B cell (primary cell): ENCODE data around the gene FAM200B. TPM values are rescaled to one million over a fixed set of nuclear protein-coding genes. Genes with fewer than 3 reads are reported as not detected.

Experiments used
- ATAC-seq: fragments of 200-7000 bp; cut with Tn5 transposase; one replicate; pipeline ENCODE4 v1.10.0; 2021; ENCODE audit warnings: low read depth, mild to moderate bottlenecking, moderate number of reproducible peaks, moderate library complexity
- CTCF ChIA-PET: fragments of 350-600 bp; sonication (Branson Sonifier 250); formaldehyde crosslinking; loops from one replicate; lab custom pipeline; 2021; ENCODE audit warnings: antibody characterized with exemption, inconsistent platforms; lab: Charles Lee
- POLR2A ChIA-PET: fragments of 350-600 bp; sonication (Branson Sonifier 250); formaldehyde crosslinking; loops from one replicate; lab custom pipeline; 2021; ENCODE audit warnings: antibody characterized with exemption; lab: Charles Lee
- DNase-seq: peaks from one replicate; pipeline ENCODE4 v3.0.0; 2013
- H2AFZ ChIP-seq: 2 replicates; pipeline ENCODE4 v1.6.1; 2012; ENCODE audit warnings: mild to moderate bottlenecking, low read depth, low read length; ENCODE audit not compliant: insufficient read depth, poor library complexity, severe bottlenecking
- H3K27ac ChIP-seq, 2 donors: 1 replicate in 1 of 2; 2 replicates in 1 of 2; pipeline ENCODE4 v1.5.1; 2012 to 2013; ENCODE audit warnings: low read length in 2 of 2, mild to moderate bottlenecking in 2 of 2, moderate library complexity in 1 of 2
- H3K27me3 ChIP-seq, 4 experiments: fragments of 200-600 bp in 1 of 4; sonication (generic) in 1 of 4; replicated peaks in 1 of 4; 1 replicate in 2 of 4; 2 replicates in 2 of 4; pipeline versions ENCODE4 v1.6.1 to v1.7.0; 2013 to 2016; ENCODE audit warnings: low read length in 3 of 4, mild to moderate bottlenecking in 2 of 4, mixed read lengths in 1 of 4, moderate library complexity in 1 of 4; ENCODE audit not compliant: insufficient read depth in 4 of 4, control insufficient read depth in 3 of 4; ENCODE audit errors: control extremely low read depth in 1 of 4
- H3K36me3 ChIP-seq, 2 experiments: replicated peaks in 1 of 2; 1 replicate in 1 of 2; 2 replicates in 1 of 2; pipeline versions ENCODE4 v1.6.1 to v1.7.1; 2013; ENCODE audit warnings: low read length in 1 of 2; ENCODE audit not compliant: insufficient read depth in 2 of 2, control insufficient read depth in 1 of 2; ENCODE audit errors: control extremely low read depth in 1 of 2, extremely low read depth in 1 of 2
- H3K4me1 ChIP-seq, 2 donors: fragments of 200-600 bp in 1 of 2; sonication (generic) in 1 of 2; 1 replicate in 1 of 2; 2 replicates in 1 of 2; pipeline versions ENCODE4 v1.5.1 to v1.6.1; 2013 to 2017; ENCODE audit warnings: low read length in 2 of 2; ENCODE audit not compliant: control insufficient read depth in 2 of 2, insufficient read depth in 2 of 2
- H3K4me2 ChIP-seq: replicated peaks from 2 replicates; pipeline ENCODE3; 2012; ENCODE audit warnings: mild to moderate bottlenecking, low read depth, low read length; ENCODE audit not compliant: poor library complexity, severe bottlenecking
- H3K4me3 ChIP-seq, 5 experiments: fragments of 200-600 bp in 1 of 5; sonication (generic) in 1 of 5; 1 replicate in 3 of 5; 2 replicates in 2 of 5; pipeline versions ENCODE4 v1.5.1 to v1.7.0; 2011 to 2016; ENCODE audit warnings: low read length in 4 of 5, mild to moderate bottlenecking in 4 of 5, low read depth in 2 of 5, control low read depth in 1 of 5, moderate library complexity in 1 of 5; ENCODE audit not compliant: insufficient read depth in 1 of 5; ENCODE audit errors: control extremely low read depth in 1 of 5, extremely low read depth in 1 of 5
- H3K79me2 ChIP-seq: fragments of 200-600 bp; sonication (generic); one replicate; pipeline ENCODE4 v1.6.0; 2016; ENCODE audit warnings: low read length; ENCODE audit not compliant: control insufficient read depth, insufficient read depth
- H3K9ac ChIP-seq: fragments of 200-600 bp; sonication (generic); 2 replicates; pipeline ENCODE4 v1.6.1; 2017; ENCODE audit warnings: mild to moderate bottlenecking, low read length, moderate library complexity
- H3K9me3 ChIP-seq, 3 donors: one replicate each; pipeline versions ENCODE4 v1.6.1 to v1.7.1; 2013; ENCODE audit warnings: low read length in 2 of 3; ENCODE audit not compliant: control insufficient read depth in 2 of 3, insufficient read depth in 1 of 3; ENCODE audit errors: control extremely low read depth in 1 of 3
- H4K20me1 ChIP-seq: 2 replicates; pipeline ENCODE4 v1.6.0; 2012; ENCODE audit warnings: mild to moderate bottlenecking, low read length; ENCODE audit not compliant: insufficient read depth, control insufficient read depth, poor library complexity, severe bottlenecking
- H3K27ac Mint-ChIP-seq: one replicate; pipeline ENCODE4 v1.8.0; 2021; ENCODE audit warnings: mixed read lengths
- H3K27me3 Mint-ChIP-seq: one replicate; pipeline ENCODE4 v1.8.0; 2021; ENCODE audit warnings: mixed read lengths
- H3K4me1 Mint-ChIP-seq: one replicate; pipeline ENCODE4 v1.8.0; 2021; ENCODE audit warnings: mixed read lengths
- H3K4me3 Mint-ChIP-seq: one replicate; pipeline ENCODE4 v1.8.0; 2021; ENCODE audit warnings: mixed read lengths
- H3K9me3 Mint-ChIP-seq: one replicate; pipeline ENCODE4 v1.8.0; 2022; ENCODE audit warnings: mixed read lengths; ENCODE audit not compliant: insufficient read depth
- CTCF ChIP-seq: fragments of 200-600 bp; IDR thresholded peaks from one replicate; pipeline ENCODE4 v1.8.0; 2022; ENCODE audit warnings: antibody characterized with exemption, mild to moderate bottlenecking
- EZH2 ChIP-seq: IDR thresholded peaks from 2 replicates; pipeline ENCODE4 v1.6.1; 2012; ENCODE audit warnings: borderline replicate concordance, low read depth, mild to moderate bottlenecking, moderate library complexity, low read length; ENCODE audit not compliant: insufficient read depth, poor library complexity, severe bottlenecking
- WGBS: methylation state at CpG from one replicate; pipeline ENCODE4 v1.1.5; 2013; ENCODE audit warnings: missing lambda C conversion rate; ENCODE audit not compliant: insufficient coverage; 5-methylcytosine and 5-hydroxymethylcytosine counted together
- intact Hi-C: fragments of 100-400 bp; cut with micrococcal nuclease; formaldehyde crosslinking; loops from one replicate; pipeline ENCODE4 v1.10.0; 2022
- polyA plus RNA-seq: library from polyadenylated mRNA; depleted of rRNA; stranded (reverse); fragments of >200 nt; gene quantifications from 2 replicates; pipeline ENCODE4 v1.2.3, GENCODE V29; 2012
- total RNA-seq, 2 donors: library from RNA; stranded (reverse); fragments of 120-200 nt in 1 of 2; gene quantifications; 1 replicate in 1 of 2; 2 replicates in 1 of 2; pipeline versions ENCODE4 v1.2.3 to v1.2.4, GENCODE V29; 2013 to 2022

The FAM200B gene
- total and polyA plus RNA-seq, 2 donors (not counting 1 experiment from before 2014, with no cell fraction given): 10.3 to 12.1 TPM

- DNase-seq (no peak), ATAC-seq (no peak)
- no peak overlapping the region for H3K9ac ChIP-seq
- H4K20me1 ChIP-seq: no peaks in the 10 kb centered on the region
- ChIA-PET POLR2A (interaction anchor here (0.7 kb wide), 2 partner anchors 11 to 21 kb away, joined by 3 to 6 read pairs; partner anchors contain the start of gene FAM200B), CTCF (interaction anchor here (0.7 kb wide), 1 partner anchor 1889 kb away, joined by 3 read pairs; no protein-coding TSS in a partner anchor)
- Mint-ChIP-seq H3K27me3 (no peaks in the 10 kb centered on the region), H3K9me3 (no peaks in the 10 kb centered on the region), H3K27ac (no peak overlapping the region), H3K4me3 (no peak overlapping the region), H3K4me1 (peaks cover 6% of the 10 kb centered on the region)
- peaks cover 6% of the 10 kb centered on the region for H3K79me2 ChIP-seq
- H3K27ac ChIP-seq: no peak overlapping the region
- H2AFZ ChIP-seq: no peak overlapping the region
- no peak for TF ChIP-seq EZH2
- no peak for TF ChIP-seq CTCF
- no peak overlapping the region for H3K4me2 ChIP-seq
- intact Hi-C loops: loop anchor here (10.0 kb wide), 3 partner anchors 115 to 565 kb away; partner anchors contain the start of genes CD38 and TAPT1
- WGBS: no CpG with 5 or more reads among the region's 5 CpGs
- peaks cover 5 to 10% of the 10 kb centered on the region in 2 donors for H3K4me1 ChIP-seq
- peak overlapping the region in 1 of 5 experiments; percentile 75 for H3K4me3 ChIP-seq
- H3K36me3 ChIP-seq: no peaks in the 10 kb centered on the region
- H3K27me3 ChIP-seq: no peaks in the 10 kb centered on the region
- H3K9me3 ChIP-seq: no peaks in the 10 kb centered on the region
Observed at GRCh38 chr4:15659768-15660570, 21.7 kb upstream of the FAM200B start.
